ENCODE measurements around the gene RIBC1. TPM values are rescaled to one million over a fixed set of nuclear protein-coding genes. Genes with fewer than 3 reads are reported as not detected.
A peak's percentile ranks its signal among the peaks of the same experiment; 100 is the strongest.

RIBC1 gene
- total RNA-seq, 4 donors from 2014 or later, result 0.79 to 1.1 TPM; not detected in 2

DNA sequence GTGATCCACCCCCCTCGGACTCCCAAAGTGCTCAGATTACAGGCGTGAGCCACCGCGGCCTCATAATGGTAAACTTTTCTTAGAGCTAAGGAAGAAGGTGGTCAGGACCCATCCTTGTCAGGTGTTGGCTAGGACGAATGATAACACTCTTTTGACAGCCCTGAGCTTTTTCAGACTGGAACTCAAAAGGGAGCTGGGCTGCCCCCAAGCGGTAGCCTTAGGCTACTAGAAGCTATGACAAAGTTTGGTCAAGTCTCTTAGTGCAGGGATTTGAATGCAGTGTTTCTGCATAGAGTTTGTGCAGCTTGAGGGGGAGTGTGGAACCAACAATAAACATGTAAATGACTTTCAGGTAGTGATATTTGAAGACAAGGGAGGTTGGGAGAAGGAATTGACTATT, 23.3 kb downstream of the RIBC1 start:
- no peak overlapping the region for H3K27ac ChIP-seq
- H3K4me3 ChIP-seq, result no peak overlapping the region
- H3K9me3 ChIP-seq, result no peaks in the 10 kb centered on the region
- H3K27me3 ChIP-seq, result no peaks in the 10 kb centered on the region
- DNase-seq, result peak; percentile 43
- TF ChIP-seq POLR2AphosphoS5 (IDR thresholded peaks at IDR 0.05) (no peak), EP300 (IDR thresholded peaks at IDR 0.05; ENCODE audit: low read depth) (no peak), POLR2A (IDR thresholded peaks at IDR 0.05) (no peak)
- TF ChIP-seq, protein P1, sequence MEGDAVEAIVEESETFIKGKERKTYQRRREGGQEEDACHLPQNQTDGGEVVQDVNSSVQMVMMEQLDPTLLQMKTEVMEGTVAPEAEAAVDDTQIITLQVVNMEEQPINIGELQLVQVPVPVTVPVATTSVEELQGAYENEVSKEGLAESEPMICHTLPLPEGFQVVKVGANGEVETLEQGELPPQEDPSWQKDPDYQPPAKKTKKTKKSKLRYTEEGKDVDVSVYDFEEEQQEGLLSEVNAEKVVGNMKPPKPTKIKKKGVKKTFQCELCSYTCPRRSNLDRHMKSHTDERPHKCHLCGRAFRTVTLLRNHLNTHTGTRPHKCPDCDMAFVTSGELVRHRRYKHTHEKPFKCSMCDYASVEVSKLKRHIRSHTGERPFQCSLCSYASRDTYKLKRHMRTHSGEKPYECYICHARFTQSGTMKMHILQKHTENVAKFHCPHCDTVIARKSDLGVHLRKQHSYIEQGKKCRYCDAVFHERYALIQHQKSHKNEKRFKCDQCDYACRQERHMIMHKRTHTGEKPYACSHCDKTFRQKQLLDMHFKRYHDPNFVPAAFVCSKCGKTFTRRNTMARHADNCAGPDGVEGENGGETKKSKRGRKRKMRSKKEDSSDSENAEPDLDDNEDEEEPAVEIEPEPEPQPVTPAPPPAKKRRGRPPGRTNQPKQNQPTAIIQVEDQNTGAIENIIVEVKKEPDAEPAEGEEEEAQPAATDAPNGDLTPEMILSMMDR (IDR thresholded peaks at IDR 0.05), result peak; percentile 21 to 49 (median 44)
- 23% methylated on average over 6 of the region's 6 CpGs; no CpG with 5 or more reads in 1 of the 2 donors for WGBS, 2 donors (ENCODE audit: low coverage in 1 of 2)
- no peaks in the 10 kb centered on the region for H3K36me3 ChIP-seq
- peaks cover 0 to 11% (median 2%) of the 10 kb centered on the region in 4 donors for H3K4me1 ChIP-seq
- intact Hi-C loops (cut with DNase I; ENCODE audit: low total_unique reads), result no loop called here
- in situ Hi-C loops (cut with MboI; ENCODE audit: low pct_ligation_motif_present in 1 of 4, low pct_unique_long_range_greater_than_20kb in 1 of 4, low sequenced_read_pairs in 3 of 4), result loop anchor here in 2 of 4 donors (10.0 to 25.0 kb wide), 2 partner anchors 131 to 134 kb away; no protein-coding TSS in a partner anchor

DNA sequence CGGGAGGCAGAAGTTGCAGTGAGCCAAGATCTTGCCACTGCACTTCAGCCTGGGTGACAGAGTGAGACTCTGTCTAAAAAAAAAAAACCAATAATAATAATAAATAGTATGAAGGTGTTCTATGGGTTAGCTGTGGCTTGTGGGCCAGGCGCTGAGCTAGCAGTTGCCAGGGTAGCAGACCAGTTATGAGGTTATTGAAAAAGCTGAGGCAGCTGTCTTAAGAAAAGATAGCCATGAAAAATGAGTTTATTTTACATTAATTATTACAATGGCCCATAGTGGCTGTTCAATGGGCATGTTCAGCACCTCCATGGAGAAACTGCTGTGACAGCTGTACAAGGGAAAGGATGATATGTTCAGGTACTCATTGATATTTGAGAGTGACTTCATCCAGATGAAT, 24.8 kb downstream of the RIBC1 start:
- in situ Hi-C loops (cut with MboI; ENCODE audit: low pct_ligation_motif_present in 1 of 4, low pct_unique_long_range_greater_than_20kb in 1 of 4, low sequenced_read_pairs in 3 of 4) (loop anchor here in 2 of 4 donors (10.0 to 25.0 kb wide), 2 partner anchors 133 to 135 kb away; no protein-coding TSS in a partner anchor), intact Hi-C loops (cut with DNase I; ENCODE audit: low total_unique reads) (no loop called here)
- Histone ChIP-seq H3K36me3 (no peaks in the 10 kb centered on the region), H3K27ac (no peak overlapping the region), H3K4me1 (no peaks in the 10 kb centered on the region), H3K27me3 (no peaks in the 10 kb centered on the region), H3K9me3 (no peaks in the 10 kb centered on the region), H3K4me3 (no peak overlapping the region)
- DNase-seq, result no peak
- 91 to 100% methylated on average over 1 to 2 of the region's 2 CpGs for WGBS, 2 donors (ENCODE audit: low coverage in 1 of 2)
- TF ChIP-seq EP300 (IDR thresholded peaks at IDR 0.05; ENCODE audit: low read depth) (no peak), POLR2A (IDR thresholded peaks at IDR 0.05) (no peak), POLR2AphosphoS5 (IDR thresholded peaks at IDR 0.05) (no peak)
- TF ChIP-seq, protein P1 (IDR thresholded peaks at IDR 0.05), result no peak

DNA sequence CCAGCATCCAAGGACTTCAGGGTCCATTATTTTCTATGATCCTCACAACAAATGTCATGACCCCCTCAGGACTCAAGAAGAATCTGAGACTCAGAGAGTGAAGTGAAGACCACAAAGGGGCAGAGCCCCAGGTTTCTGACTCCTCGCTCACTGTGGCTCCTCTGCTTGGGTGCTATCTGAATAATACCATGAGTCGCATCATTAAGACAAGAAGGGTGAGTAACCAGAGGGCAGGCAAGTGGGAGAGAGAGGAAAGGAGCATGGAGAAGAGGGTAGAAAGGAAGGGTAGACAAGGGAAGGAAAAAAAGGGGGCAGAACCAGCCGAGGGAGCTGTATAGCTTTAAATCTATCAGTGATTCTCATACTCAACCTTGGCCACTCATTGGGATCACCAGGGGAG, 27.0 kb downstream of the RIBC1 start:
- no peak overlapping the region for H3K27ac ChIP-seq
- no peaks in the 10 kb centered on the region for H3K4me1 ChIP-seq
- H3K4me3 ChIP-seq, result no peak overlapping the region
- intact Hi-C loops (cut with DNase I; ENCODE audit: low total_unique reads) (no loop called here), in situ Hi-C loops (cut with MboI; ENCODE audit: low pct_ligation_motif_present in 1 of 4, low pct_unique_long_range_greater_than_20kb in 1 of 4, low sequenced_read_pairs in 3 of 4) (loop anchor here in 2 of 4 donors (10.0 to 25.0 kb wide), 2 partner anchors 135 to 137 kb away; no protein-coding TSS in a partner anchor)
- 60 to 85% methylated on average over 1 to 3 of the region's 3 CpGs for WGBS, 2 donors (ENCODE audit: low coverage in 1 of 2)
- H3K9me3 ChIP-seq, result no peaks in the 10 kb centered on the region
- no peaks in the 10 kb centered on the region for H3K36me3 ChIP-seq
- no peak for DNase-seq
- no peak for TF ChIP-seq POLR2A (IDR thresholded peaks at IDR 0.05)
- TF ChIP-seq EP300 (IDR thresholded peaks at IDR 0.05; ENCODE audit: low read depth), result no peak
- TF ChIP-seq, protein P1 (IDR thresholded peaks at IDR 0.05), result no peak
- TF ChIP-seq POLR2AphosphoS5 (IDR thresholded peaks at IDR 0.05), result no peak
- no peaks in the 10 kb centered on the region for H3K27me3 ChIP-seq

DNA sequence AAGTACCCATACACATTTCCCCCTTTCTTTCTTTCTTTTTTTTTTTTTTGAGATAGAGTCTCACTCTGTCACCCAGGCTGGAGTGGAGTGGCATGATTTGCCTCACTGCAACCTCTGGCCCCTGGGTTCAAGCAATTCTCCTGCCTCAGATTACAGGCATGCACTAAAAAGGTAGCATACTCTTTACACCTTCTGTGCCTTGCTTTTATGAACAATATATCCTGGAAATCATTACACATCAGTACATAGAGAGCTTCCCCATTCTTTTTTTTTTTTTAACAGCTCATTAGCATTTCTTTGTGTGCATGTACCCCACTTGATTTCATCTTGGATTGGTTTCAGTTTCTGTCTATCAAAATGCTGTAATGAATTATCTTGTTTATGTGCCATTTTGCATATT, 30.1 kb downstream of the RIBC1 start:
- H3K9me3 ChIP-seq, result no peaks in the 10 kb centered on the region
- no peaks in the 10 kb centered on the region for H3K4me1 ChIP-seq
- H3K4me3 ChIP-seq, result no peak overlapping the region
- no peak for DNase-seq
- no peaks in the 10 kb centered on the region for H3K27me3 ChIP-seq
- H3K27ac ChIP-seq, result no peak overlapping the region
- intact Hi-C loops (cut with DNase I; ENCODE audit: low total_unique reads) (no loop called here), in situ Hi-C loops (cut with MboI; ENCODE audit: low pct_ligation_motif_present in 1 of 4, low pct_unique_long_range_greater_than_20kb in 1 of 4, low sequenced_read_pairs in 3 of 4) (no loop called here)
- TF ChIP-seq, protein P1 (IDR thresholded peaks at IDR 0.05), result no peak
- TF ChIP-seq POLR2A (IDR thresholded peaks at IDR 0.05) (no peak), EP300 (IDR thresholded peaks at IDR 0.05; ENCODE audit: low read depth) (no peak), POLR2AphosphoS5 (IDR thresholded peaks at IDR 0.05) (no peak)
- H3K36me3 ChIP-seq, result no peaks in the 10 kb centered on the region

All from transverse colon (tissue), 4 donors.